Muscle layer of colon (tissue), 2 donors: ENCODE results near the gene MED15.

Source experiments
- H3K27ac ChIP-seq: one replicate; pipeline ENCODE4 v1.7.0; 2013; ENCODE audit warnings: low read depth, mild to moderate bottlenecking, low read length, moderate library complexity
- H3K27me3 ChIP-seq, 2 donors: one replicate each; pipeline ENCODE4 v1.7.0; 2013; ENCODE audit warnings: low read length in 2 of 2, mild to moderate bottlenecking in 2 of 2; ENCODE audit not compliant: insufficient read depth in 2 of 2, control insufficient read depth in 1 of 2
- H3K36me3 ChIP-seq: one replicate; pipeline ENCODE4 v1.7.0; 2013; ENCODE audit warnings: mild to moderate bottlenecking, low read length; ENCODE audit not compliant: insufficient read depth
- H3K4me1 ChIP-seq: one replicate; pipeline ENCODE4 v1.7.0; 2013; ENCODE audit warnings: mild to moderate bottlenecking, low read length; ENCODE audit not compliant: insufficient read depth
- H3K4me3 ChIP-seq, 2 donors: one replicate each; pipeline ENCODE4 v1.7.0; 2013; ENCODE audit warnings: low read length in 2 of 2, low read depth in 1 of 2, mild to moderate bottlenecking in 1 of 2, moderate library complexity in 1 of 2
- H3K9ac ChIP-seq: one replicate; pipeline ENCODE4 v1.7.0; 2013; ENCODE audit warnings: low read length
- H3K9me3 ChIP-seq: one replicate; pipeline ENCODE4 v1.7.0; 2013; ENCODE audit warnings: mild to moderate bottlenecking, low read length
- donor health status: abdominal sarcoma.
- donor health status: Adenocarcinoma of cecum.

MED15 gene

DNA sequence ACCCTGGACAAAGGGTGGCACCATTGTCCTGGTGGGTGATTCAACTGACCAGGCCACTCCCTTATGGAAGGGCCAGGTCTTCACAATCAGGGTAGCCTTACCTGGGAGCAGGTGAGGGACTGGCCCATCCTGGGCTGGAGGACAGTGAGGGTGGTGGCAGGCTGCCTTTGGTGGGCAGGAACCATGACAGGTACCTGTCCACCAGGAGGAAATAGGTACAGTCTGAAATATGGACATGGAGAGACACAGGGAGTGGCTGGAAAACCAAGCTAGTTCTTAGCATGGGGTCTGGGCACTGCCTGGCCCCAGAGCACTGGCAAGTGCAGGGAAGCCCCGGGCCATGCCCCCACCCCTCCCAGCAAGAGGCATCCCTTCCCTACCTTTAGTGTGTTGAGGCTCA, 113.8 kb downstream of the MED15 start:
- no peaks in the 10 kb centered on the region for H3K4me1 ChIP-seq
- H3K36me3 ChIP-seq = no peaks in the 10 kb centered on the region
- H3K9me3 ChIP-seq = no peaks in the 10 kb centered on the region
- no peak overlapping the region for H3K4me3 ChIP-seq
- no peaks in the 10 kb centered on the region for H3K27me3 ChIP-seq
- H3K9ac ChIP-seq = no peak overlapping the region
- no peak overlapping the region for H3K27ac ChIP-seq

DNA sequence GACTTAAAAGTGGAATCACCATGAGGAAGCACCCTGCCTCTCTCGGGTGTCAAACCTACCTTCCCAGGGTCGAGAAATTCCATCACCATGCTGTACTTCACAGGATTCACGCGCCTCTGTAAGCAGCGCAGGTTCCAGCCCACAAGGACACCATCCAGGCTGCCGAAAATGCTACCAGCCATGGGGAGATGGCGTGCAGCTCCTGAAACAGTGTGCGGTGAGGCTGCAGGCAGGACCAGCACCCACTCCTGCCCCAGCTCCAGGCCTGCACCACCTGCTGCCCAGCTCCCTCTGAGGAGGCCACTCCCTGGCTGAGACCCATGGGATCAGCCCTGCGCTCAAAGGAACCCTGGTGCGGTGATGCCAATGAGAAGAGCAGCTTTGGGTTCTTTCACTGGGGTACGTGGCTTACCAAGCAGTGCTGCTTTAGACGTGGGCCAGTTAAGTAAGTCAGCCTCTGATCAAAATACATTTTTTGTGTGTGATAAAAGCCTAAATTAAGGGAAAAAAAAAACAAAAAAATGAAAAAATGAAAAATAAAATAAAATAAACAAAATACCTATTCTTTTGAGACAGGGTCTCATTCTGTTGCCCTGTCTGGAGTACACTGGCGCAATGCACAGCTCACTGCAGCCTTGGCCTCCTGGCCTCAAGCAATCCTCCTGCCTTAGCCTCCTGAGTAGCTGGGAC, 115.4 kb downstream of the MED15 start:
- Histone ChIP-seq H3K4me3 (no peak overlapping the region), H3K27me3 (no peaks in the 10 kb centered on the region), H3K9me3 (no peaks in the 10 kb centered on the region)

DNA sequence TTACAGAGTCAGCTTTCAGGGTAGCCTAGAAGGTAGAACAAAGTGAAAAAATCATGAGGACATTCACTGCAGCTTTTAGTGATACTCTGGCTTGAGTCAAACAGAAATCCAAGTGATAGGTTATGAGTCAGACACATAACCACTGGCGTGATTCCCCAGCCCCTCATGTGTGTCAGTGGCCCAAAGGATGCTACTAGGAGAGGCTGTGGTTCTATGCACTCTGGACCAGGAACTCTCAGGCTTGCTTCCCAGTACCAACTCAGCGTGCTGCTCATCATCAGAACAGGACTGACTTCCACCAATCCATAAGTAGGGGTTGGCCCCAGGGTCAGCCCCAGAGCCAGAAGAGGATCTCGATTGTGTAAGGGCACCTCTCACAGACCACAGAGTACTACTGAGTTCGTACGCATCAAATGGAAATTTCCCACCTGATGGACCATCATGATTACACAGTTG, 116.8 kb downstream of the MED15 start:
- no peaks in the 10 kb centered on the region for H3K4me1 ChIP-seq
- no peak overlapping the region for H3K27ac ChIP-seq
- H3K36me3 ChIP-seq = no peaks in the 10 kb centered on the region
- no peaks in the 10 kb centered on the region for H3K9me3 ChIP-seq
- no peaks in the 10 kb centered on the region for H3K27me3 ChIP-seq
- no peak overlapping the region for H3K9ac ChIP-seq
- H3K4me3 ChIP-seq = no peak overlapping the region

More for the DNA sequence above, 115.4 kb downstream of the MED15 start:
- H3K36me3 ChIP-seq = no peaks in the 10 kb centered on the region
- no peaks in the 10 kb centered on the region for H3K4me1 ChIP-seq
- H3K9ac ChIP-seq = no peak overlapping the region
- H3K27ac ChIP-seq = no peak overlapping the region

DNA sequence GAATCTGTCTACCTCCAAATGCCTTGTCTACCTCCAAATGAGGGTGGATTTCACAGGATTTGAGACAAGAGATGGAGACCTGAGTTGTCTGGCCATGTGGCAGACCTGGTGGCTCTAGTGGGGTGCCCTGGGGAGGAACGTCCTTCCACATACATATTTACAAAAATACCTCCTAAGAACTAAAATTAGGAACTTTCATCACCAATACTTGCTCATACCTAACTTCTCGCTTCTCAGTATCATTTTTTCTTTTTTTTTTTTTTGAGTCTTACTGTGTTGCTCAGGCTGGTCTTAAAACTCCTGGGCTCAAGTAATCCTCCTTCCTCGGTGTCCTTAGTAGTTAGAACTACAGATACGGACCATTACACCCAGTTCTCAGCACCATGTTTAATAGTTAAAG, 117.9 kb downstream of the MED15 start:
- H3K27me3 ChIP-seq = no peaks in the 10 kb centered on the region
- no peaks in the 10 kb centered on the region for H3K9me3 ChIP-seq

DNA sequence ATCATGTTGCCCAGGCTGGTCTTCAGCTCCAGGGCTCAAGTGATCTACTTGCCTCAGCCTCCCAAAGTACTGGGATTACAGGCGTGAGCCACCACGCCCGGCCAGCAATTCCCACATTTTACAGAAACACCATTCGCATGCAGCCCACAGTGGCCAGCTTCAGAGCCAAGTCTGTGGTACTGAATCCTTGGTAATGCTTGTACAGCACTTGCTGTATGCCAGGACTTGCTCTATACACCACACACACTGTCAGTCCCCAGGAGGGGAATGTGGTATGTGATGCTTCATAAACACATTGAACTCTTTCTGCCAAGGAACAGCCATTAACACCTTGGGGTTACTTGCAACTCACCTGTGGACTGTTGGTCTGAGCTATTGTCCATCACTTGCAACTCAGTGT, 119.4 kb downstream of the MED15 start:
- Histone ChIP-seq H3K36me3 (no peaks in the 10 kb centered on the region), H3K4me3 (no peak overlapping the region), H3K27ac (no peak overlapping the region), H3K4me1 (no peaks in the 10 kb centered on the region), H3K27me3 (no peaks in the 10 kb centered on the region), H3K9me3 (no peaks in the 10 kb centered on the region), H3K9ac (no peak overlapping the region)

More for the DNA sequence above, 117.9 kb downstream of the MED15 start:
- Histone ChIP-seq H3K27ac (no peak overlapping the region), H3K36me3 (no peaks in the 10 kb centered on the region), H3K4me3 (no peak overlapping the region), H3K4me1 (no peaks in the 10 kb centered on the region), H3K9ac (no peak overlapping the region)

DNA sequence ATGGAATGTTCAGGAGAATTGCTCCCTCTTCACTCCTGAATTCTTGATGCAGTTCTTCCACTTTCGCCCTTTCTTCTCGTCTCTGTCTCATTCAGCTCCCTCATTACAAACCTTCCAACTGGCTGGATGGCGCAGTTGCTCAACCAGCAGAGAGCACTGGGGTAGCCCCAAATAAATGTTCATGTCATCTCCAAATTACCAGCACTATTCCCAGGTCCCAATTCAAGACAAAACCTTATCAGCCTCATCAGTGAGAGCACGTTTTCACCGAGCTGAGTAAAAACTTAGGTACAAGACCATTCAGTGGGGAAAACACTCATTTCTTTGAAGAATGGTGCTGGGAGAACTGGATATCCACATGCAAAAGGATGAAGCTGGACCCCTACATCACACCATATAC, 120.0 kb downstream of the MED15 start:
- Histone ChIP-seq H3K36me3 (no peaks in the 10 kb centered on the region), H3K9me3 (no peaks in the 10 kb centered on the region), H3K27ac (no peak overlapping the region), H3K4me1 (no peaks in the 10 kb centered on the region), H3K27me3 (no peaks in the 10 kb centered on the region), H3K4me3 (no peak overlapping the region), H3K9ac (no peak overlapping the region)

DNA sequence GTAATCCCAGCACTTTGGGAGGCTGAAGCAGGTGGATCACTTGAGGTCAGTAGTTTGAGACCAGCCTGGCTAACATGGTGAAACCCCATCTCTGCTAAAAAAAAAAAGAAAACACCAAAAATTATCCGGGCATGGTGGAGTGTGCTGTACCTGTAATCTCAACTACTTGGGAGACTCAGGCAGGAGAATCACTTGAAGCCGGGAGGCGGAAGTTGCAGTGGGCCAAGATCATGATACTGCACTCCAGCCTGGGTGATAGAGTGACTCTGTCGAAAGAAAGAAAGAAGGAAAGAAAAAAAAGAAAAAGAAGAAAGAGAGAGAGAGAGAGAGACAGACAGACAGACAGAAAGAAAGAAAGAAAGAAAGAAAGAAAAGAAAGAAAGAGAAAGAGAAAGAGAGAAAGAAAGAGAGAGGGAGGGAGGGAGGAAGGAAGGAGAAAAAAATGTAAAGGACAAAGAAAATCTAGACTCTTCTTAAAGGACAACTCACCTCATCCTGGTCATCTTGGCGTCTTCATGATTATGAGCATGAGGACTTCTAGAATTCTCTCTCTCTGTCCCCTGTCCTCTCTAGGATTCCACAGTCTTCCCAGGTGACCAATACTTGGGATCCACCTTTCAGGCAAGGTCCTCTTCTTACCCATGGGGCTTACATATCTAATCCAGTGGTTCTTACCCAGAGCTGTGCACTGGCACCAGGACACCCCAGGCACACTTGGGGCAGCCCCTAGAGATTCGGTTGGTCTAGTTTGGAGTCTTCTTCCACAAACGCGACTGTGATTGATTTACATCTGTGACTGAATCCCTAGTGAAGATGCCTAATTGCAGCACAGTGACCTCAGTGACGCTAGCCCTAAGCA, 120.9 kb downstream of the MED15 start:
- H3K9ac ChIP-seq = no peak overlapping the region
- no peak overlapping the region for H3K27ac ChIP-seq
- no peaks in the 10 kb centered on the region for H3K9me3 ChIP-seq
- H3K36me3 ChIP-seq = no peaks in the 10 kb centered on the region
- H3K4me3 ChIP-seq = no peak overlapping the region
- no peaks in the 10 kb centered on the region for H3K27me3 ChIP-seq
- H3K4me1 ChIP-seq = no peaks in the 10 kb centered on the region

DNA sequence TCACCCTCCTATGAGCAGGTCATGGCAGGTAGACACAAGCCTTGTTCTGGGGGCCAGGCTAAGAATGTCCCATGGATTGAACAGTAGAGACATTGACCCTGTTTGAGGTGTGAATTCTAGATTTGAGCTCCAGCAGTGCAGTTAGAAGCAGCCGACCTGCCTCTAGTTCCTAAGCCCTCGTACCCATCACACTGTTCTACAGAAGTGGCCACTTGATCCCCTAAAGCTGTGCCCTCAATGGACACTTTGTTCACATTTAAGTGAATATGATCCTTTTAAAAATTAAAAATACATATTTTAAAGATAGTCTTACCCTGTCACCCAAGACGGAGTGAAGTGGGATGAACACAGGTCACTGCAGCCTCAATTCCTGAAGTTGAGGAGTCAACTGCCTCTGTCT, 122.0 kb downstream of the MED15 start:
- H3K36me3 ChIP-seq = no peaks in the 10 kb centered on the region
- H3K4me3 ChIP-seq = no peak overlapping the region
- no peak overlapping the region for H3K9ac ChIP-seq
- H3K4me1 ChIP-seq = no peaks in the 10 kb centered on the region
- no peaks in the 10 kb centered on the region for H3K27me3 ChIP-seq
- H3K27ac ChIP-seq = no peak overlapping the region
- H3K9me3 ChIP-seq = no peaks in the 10 kb centered on the region

DNA sequence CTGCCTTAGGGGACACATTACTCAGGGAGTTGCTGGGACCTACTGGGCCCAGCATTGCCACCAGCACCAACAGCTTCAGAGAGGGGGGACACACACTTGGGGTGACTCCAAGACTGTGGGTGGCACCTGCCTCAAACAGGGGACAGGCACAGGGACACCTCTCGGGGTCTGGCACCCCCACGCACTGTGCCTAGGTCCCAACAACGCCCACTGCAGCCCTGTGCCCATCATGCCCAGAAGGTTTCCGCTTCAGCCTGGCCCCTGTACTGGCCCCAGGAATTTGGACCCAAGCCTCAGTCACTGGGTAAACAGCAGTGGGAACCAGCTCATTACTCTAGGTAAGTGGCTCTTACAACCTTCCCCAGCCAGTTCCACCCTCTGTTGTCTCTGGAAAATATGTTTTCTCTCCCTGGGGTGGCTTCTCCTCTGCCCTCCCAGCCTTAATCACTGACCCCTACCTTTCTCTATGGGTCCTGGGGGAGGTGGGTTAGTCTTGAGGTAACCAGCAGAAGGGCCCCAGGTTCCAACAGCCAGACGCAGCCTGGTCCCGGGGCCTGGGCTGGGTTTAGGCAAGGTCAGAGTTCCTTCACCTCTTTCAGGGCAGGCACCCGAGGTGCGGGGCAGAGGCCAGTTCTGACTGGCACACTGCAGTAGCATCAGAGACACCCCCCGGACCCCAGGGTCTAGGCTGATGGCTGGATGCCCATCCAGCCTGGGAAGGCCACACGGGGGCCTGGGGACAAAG, 123.6 kb downstream of the MED15 start:
- Histone ChIP-seq H3K9me3 (no peaks in the 10 kb centered on the region), H3K4me1 (no peaks in the 10 kb centered on the region), H3K36me3 (no peaks in the 10 kb centered on the region), H3K9ac (no peak overlapping the region), H3K27me3 (no peaks in the 10 kb centered on the region), H3K27ac (no peak overlapping the region), H3K4me3 (no peak overlapping the region)

DNA sequence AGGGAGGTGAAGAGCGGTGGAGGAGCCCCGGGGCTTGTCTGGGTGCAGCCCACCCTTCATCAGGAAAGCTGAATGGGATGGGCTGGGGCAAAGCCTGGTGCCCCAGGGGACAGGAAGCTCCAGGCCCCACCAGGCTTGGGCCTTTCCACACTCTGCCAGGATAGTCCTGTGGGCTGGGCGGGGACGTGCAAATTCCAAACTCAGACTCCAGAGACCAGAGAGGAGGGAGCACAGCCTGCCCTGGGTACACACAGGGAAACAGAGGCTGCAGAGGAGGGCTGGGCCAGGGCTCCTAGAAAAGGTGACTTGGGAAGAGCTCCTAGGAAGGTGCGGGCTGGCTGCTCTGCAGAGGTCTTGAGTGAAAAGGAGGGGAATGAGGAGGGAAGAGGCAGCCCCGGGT, 124.7 kb downstream of the MED15 start:
- Histone ChIP-seq H3K9me3 (no peaks in the 10 kb centered on the region), H3K27me3 (no peaks in the 10 kb centered on the region), H3K4me1 (no peaks in the 10 kb centered on the region), H3K27ac (no peak overlapping the region), H3K4me3 (no peak overlapping the region), H3K9ac (no peak overlapping the region), H3K36me3 (no peaks in the 10 kb centered on the region)

DNA sequence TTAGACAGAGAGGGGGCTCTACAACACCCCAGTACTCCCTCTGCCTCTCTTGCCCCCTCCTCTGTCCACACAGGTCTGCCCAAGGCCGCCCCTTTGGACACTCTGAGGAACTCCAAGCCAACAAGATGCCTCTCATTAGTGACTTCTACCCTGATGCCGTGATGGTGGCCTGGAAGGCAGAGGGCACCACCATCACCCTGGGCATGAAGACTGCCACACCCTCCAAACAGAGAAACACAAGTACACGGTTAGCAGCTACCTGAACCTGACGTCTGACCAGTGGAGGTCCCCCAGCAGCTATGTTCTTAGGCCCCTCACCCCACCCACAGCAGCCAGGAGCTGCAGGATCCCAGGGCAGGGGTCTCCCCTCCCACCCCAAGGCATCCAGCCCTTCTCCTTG, 125.1 kb downstream of the MED15 start:
- no peaks in the 10 kb centered on the region for H3K9me3 ChIP-seq
- no peaks in the 10 kb centered on the region for H3K27me3 ChIP-seq
- H3K4me1 ChIP-seq = no peaks in the 10 kb centered on the region
- no peak overlapping the region for H3K9ac ChIP-seq
- no peak overlapping the region for H3K4me3 ChIP-seq
- H3K27ac ChIP-seq = no peak overlapping the region
- no peaks in the 10 kb centered on the region for H3K36me3 ChIP-seq
